ENCODE data around the gene ANP32E. TPM values are rescaled to one million over a fixed set of nuclear protein-coding genes. Genes with fewer than 3 reads are reported as not detected.

Gene ANP32E
- total and polyA plus RNA-seq, 9 of the 15 experiments (the other 6 are each of a cell fraction or from before 2014, with no cell fraction given), result 60.4 to 197 (median 104) TPM

DNA sequence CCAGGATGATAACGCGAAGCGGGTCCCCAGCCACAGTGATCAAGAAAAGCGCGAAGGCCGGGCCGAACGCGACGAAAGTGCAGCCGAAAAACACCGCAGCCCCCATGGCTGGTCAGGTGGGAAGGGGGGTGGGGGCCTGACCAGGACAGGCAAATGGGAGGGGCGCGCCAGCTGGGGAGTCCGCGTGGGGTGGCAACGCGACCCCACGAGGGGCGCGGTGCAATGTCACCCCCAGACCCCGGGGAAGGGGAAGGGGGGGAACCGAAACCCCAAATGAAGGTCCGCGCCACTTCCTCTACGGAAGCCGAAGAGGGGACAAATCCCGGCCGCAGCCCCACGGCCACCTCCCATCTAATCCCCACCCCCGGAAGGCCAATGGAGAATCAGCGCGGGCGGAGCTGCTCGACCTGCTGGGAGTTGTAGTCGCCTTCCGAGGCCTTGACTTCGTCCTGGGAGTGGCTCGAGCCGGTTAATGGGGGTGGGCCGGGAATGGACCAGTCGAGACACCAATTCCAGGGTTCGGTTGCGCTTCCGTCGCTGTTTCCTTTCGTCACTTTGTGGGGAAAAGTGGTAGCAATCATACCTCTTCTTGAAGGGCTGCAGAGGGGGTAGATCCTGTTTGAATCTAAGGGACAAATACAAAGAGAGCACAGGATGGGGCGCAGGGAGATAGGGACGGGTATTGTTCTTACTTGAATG lies 32.9 kb upstream of the ANP32E start, which contains the start of gene APH1A (continued):
- TF ChIP-seq, protein P1, sequence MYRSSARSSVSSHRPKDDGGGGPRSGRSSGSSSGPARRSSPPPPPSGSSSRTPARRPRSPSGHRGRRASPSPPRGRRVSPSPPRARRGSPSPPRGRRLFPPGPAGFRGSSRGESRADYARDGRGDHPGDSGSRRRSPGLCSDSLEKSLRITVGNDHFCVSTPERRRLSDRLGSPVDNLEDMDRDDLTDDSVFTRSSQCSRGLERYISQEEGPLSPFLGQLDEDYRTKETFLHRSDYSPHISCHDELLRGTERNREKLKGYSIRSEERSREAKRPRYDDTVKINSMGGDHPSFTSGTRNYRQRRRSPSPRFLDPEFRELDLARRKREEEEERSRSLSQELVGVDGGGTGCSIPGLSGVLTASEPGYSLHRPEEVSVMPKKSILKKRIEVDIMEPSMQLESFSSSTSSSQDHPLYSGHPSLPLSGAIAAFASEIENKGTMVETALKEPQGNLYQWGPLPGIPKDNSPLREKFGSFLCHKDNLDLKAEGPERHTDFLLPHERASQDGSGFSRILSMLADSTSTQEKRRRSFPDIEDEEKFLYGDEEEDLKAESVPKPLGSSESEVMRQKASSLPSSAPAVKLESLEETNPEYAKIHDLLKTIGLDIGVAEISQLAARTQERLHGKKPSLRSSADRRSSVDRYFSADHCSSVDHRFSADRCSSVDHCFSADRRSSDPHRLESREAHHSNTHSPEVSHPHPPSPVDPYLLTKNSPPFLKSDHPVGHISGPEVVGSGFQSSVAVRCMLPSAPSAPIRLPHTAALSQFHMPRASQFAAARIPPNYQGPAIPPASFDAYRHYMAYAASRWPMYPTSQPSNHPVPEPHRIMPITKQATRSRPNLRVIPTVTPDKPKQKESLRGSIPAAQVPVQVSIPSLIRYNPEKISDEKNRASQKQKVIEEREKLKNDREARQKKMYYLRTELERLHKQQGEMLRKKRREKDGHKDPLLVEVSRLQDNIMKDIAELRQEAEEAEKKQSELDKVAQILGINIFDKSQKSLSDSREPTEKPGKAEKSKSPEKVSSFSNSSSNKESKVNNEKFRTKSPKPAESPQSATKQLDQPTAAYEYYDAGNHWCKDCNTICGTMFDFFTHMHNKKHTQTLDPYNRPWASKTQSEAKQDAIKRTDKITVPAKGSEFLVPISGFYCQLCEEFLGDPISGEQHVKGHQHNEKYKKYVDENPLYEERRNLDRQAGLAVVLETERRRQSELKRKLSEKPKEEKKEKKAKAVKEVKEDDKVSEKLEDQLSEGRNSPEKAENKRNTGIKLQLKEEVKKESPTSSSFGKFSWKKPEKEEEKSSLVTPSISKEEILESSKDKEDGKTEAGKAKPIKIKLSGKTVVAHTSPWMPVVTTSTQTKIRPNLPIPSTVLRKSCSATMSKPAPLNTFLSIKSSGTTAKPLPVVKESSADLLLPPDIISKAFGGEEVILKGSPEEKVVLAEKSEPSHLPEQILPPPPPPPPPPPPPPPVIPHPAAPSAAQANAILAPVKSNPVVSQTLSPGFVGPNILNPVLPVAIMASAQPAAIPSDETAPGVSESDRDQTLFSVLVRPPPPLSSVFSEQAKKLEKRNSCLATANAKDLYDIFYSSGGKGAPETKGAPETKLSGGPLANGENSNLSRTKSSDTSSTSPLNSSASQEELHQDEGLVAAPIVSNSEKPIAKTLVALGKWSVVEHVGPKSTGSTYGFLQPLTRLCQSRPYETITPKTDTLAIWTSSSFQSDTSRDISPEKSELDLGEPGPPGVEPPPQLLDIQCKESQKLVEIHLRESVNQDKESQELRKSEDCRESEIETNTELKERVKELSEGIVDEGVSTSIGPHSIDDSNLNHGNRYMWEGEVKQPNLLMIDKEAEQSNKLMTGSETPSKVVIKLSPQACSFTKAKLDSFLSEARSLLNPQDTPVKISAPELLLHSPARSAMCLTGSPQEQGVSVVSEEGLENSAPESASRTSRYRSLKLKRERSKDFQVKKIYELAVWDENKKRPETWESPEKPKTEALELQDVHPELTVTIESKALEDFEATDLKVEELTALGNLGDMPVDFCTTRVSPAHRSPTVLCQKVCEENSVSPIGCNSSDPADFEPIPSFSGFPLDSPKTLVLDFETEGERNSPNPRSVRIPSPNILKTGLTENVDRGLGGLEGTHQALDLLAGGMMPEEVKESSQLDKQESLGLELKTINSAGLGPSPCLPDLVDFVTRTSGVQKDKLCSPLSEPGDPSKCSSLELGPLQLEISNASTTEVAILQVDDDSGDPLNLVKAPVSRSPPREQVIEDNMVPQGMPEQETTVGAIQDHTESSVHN (IDR thresholded peaks at IDR 0.05; ENCODE audit: borderline replicate concordance in 1 of 2, low read depth in 1 of 2), result 0 out of 4 replicates have a peak, but pooled peaks of 1 of the 2 experiments have one; percentile 29
- peak; percentile 78; the same call in 1 of the 2 replicates for TF ChIP-seq GATAD2A (IDR thresholded peaks at IDR 0.05)
- TF ChIP-seq, protein P2, sequence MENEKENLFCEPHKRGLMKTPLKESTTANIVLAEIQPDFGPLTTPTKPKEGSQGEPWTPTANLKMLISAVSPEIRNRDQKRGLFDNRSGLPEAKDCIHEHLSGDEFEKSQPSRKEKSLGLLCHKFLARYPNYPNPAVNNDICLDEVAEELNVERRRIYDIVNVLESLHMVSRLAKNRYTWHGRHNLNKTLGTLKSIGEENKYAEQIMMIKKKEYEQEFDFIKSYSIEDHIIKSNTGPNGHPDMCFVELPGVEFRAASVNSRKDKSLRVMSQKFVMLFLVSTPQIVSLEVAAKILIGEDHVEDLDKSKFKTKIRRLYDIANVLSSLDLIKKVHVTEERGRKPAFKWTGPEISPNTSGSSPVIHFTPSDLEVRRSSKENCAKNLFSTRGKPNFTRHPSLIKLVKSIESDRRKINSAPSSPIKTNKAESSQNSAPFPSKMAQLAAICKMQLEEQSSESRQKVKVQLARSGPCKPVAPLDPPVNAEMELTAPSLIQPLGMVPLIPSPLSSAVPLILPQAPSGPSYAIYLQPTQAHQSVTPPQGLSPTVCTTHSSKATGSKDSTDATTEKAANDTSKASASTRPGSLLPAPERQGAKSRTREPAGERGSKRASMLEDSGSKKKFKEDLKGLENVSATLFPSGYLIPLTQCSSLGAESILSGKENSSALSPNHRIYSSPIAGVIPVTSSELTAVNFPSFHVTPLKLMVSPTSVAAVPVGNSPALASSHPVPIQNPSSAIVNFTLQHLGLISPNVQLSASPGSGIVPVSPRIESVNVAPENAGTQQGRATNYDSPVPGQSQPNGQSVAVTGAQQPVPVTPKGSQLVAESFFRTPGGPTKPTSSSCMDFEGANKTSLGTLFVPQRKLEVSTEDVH (IDR thresholded peaks at IDR 0.05; ENCODE audit: low read depth, partially characterized antibody), result peak; percentile 65
- peak; percentile 82 for TF ChIP-seq POLR2G (IDR thresholded peaks at IDR 0.05; ENCODE audit: low read depth, low read length)
- TF ChIP-seq, protein P3, sequence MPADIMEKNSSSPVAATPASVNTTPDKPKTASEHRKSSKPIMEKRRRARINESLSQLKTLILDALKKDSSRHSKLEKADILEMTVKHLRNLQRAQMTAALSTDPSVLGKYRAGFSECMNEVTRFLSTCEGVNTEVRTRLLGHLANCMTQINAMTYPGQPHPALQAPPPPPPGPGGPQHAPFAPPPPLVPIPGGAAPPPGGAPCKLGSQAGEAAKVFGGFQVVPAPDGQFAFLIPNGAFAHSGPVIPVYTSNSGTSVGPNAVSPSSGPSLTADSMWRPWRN (IDR thresholded peaks at IDR 0.05; ENCODE audit: low read depth), result no peak
- no peak for TF ChIP-seq U2AF1 (optimal IDR thresholded peaks at IDR 0.05; ENCODE audit: low read depth, low read length)
- TF ChIP-seq ARNT (IDR thresholded peaks at IDR 0.05), result no peak
- TF ChIP-seq, protein P4, sequence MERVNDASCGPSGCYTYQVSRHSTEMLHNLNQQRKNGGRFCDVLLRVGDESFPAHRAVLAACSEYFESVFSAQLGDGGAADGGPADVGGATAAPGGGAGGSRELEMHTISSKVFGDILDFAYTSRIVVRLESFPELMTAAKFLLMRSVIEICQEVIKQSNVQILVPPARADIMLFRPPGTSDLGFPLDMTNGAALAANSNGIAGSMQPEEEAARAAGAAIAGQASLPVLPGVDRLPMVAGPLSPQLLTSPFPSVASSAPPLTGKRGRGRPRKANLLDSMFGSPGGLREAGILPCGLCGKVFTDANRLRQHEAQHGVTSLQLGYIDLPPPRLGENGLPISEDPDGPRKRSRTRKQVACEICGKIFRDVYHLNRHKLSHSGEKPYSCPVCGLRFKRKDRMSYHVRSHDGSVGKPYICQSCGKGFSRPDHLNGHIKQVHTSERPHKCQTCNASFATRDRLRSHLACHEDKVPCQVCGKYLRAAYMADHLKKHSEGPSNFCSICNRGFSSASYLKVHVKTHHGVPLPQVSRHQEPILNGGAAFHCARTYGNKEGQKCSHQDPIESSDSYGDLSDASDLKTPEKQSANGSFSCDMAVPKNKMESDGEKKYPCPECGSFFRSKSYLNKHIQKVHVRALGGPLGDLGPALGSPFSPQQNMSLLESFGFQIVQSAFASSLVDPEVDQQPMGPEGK (CRISPR knock-in tag; IDR thresholded peaks at IDR 0.05; ENCODE audit: borderline replicate concordance), result no peak
- TF ChIP-seq RBFOX2 (IDR thresholded peaks at IDR 0.05; ENCODE audit: low read depth, low read length), result peak; percentile 76
- TF ChIP-seq, protein P5, sequence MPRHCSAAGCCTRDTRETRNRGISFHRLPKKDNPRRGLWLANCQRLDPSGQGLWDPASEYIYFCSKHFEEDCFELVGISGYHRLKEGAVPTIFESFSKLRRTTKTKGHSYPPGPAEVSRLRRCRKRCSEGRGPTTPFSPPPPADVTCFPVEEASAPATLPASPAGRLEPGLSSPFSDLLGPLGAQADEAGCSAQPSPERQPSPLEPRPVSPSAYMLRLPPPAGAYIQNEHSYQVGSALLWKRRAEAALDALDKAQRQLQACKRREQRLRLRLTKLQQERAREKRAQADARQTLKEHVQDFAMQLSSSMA (CRISPR knock-in tag; IDR thresholded peaks at IDR 0.05), result no peak
- TF ChIP-seq MTA3 (IDR thresholded peaks at IDR 0.05; ENCODE audit: borderline replicate concordance), result peak; percentile 98
- peak; percentile 83 for TF ChIP-seq CXXC5 (CRISPR knock-in tag; IDR thresholded peaks at IDR 0.05)

All from K562 (cell line).